H1 (cell line): ENCODE measurements around the gene CDK8. TPM values are rescaled to one million over a fixed set of nuclear protein-coding genes. Genes with fewer than 3 reads are reported as not detected.

Experiments used
- BACH1 ChIP-seq: IDR thresholded peaks from 2 replicates; pipeline ENCODE4 v1.6.1; 2012; ENCODE audit warnings: low read length, improper control_type of control experiment
- BCL11A ChIP-seq, 2 experiments: IDR thresholded peaks; one replicate each; pipeline ENCODE4 v1.6.1; 2011; ENCODE audit warnings: low read depth in 2 of 2, low read length in 2 of 2, mild to moderate bottlenecking in 2 of 2
- BRCA1 ChIP-seq: IDR thresholded peaks from 2 replicates; pipeline ENCODE4 v1.6.1; 2012; ENCODE audit warnings: low read depth, low read length, improper control_type of control experiment
- CBX5 ChIP-seq: fragments of 300-800, 300-1000 bp; sonication (generic); IDR thresholded peaks from 2 replicates; pipeline ENCODE4 v1.7.1; 2016; ENCODE audit warnings: antibody characterized with exemption, low read length, low read depth
- CBX8 ChIP-seq: fragments of 300-800, 300-1000 bp; sonication (generic); IDR thresholded peaks from 2 replicates; pipeline ENCODE4 v1.7.1; 2016; ENCODE audit warnings: low read depth, low read length, borderline replicate concordance
- CEBPB ChIP-seq: IDR thresholded peaks from 2 replicates; pipeline ENCODE4 v1.6.1; 2012; ENCODE audit warnings: low read depth, low read length
- EP300 ChIP-seq, 2 experiments: IDR thresholded peaks; 1 replicate in 1 of 2; 2 replicates in 1 of 2; pipeline ENCODE4 v1.6.1; 2011 to 2012; ENCODE audit warnings: low read depth in 2 of 2, low read length in 2 of 2, mild to moderate bottlenecking in 2 of 2, borderline replicate concordance in 1 of 2, inconsistent platforms in 1 of 2, moderate library complexity in 1 of 2
- FOSL1 ChIP-seq: IDR thresholded peaks from 2 replicates; pipeline ENCODE4 v1.6.1; 2011; ENCODE audit warnings: mild to moderate bottlenecking, low read depth, low read length, moderate library complexity; ENCODE audit not compliant: insufficient read depth
- HDAC2 ChIP-seq, 2 experiments: fragments of 300-600 bp in 1 of 2; sonication (generic) in 1 of 2; IDR thresholded peaks; 2 replicates each; pipeline ENCODE4 v1.6.1; 2011 to 2012; ENCODE audit warnings: low read depth in 2 of 2, low read length in 2 of 2, mild to moderate bottlenecking in 2 of 2, moderate library complexity in 2 of 2, borderline replicate concordance in 1 of 2, inconsistent platforms in 1 of 2
- HDAC6 ChIP-seq: IDR thresholded peaks from one replicate; pipeline ENCODE4 v1.7.1; 2012; ENCODE audit warnings: low read depth, mild to moderate bottlenecking, inconsistent platforms, low read length, moderate library complexity
- KDM1A ChIP-seq: fragments of 200-600, 300-600 bp; sonication (generic); IDR thresholded peaks from 2 replicates; pipeline ENCODE4 v1.7.1; 2016; ENCODE audit warnings: mild to moderate bottlenecking, low read length, borderline replicate concordance
- KDM4A ChIP-seq: IDR thresholded peaks from one replicate; pipeline ENCODE4 v1.7.1; 2012; ENCODE audit warnings: low read depth, mild to moderate bottlenecking, moderate library complexity, low read length, inconsistent platforms; ENCODE audit not compliant: severe bottlenecking
- PHF8 ChIP-seq: fragments of 200-600 bp; sonication (generic); conservative IDR thresholded peaks from 2 replicates; pipeline ENCODE4 v1.7.1; 2012; ENCODE audit warnings: low read depth, mild to moderate bottlenecking, inconsistent platforms, low read length, moderate library complexity
- POLR2AphosphoS5 ChIP-seq: IDR thresholded peaks from 2 replicates; pipeline ENCODE4 v1.6.1; 2011; ENCODE audit warnings: low read depth, low read length
- RXRA ChIP-seq: IDR thresholded peaks from 2 replicates; pipeline ENCODE4 v1.6.1; 2011; ENCODE audit warnings: low read depth, mild to moderate bottlenecking, low read length, moderate library complexity; ENCODE audit not compliant: insufficient read depth
- SIN3A ChIP-seq, 2 experiments: IDR thresholded peaks in 1 of 2; conservative IDR thresholded peaks in 1 of 2; 2 replicates each; pipeline ENCODE4 v1.6.1; 2011 to 2012; ENCODE audit warnings: low read length in 2 of 2, improper control_type of control experiment in 1 of 2, low read depth in 1 of 2, mild to moderate bottlenecking in 1 of 2
- SP4 ChIP-seq: IDR thresholded peaks from 2 replicates; pipeline ENCODE4 v1.6.1; 2012; ENCODE audit warnings: low read length, inconsistent platforms
- SRF ChIP-seq: IDR thresholded peaks from 2 replicates; pipeline ENCODE4 v1.6.1; 2011; ENCODE audit warnings: mild to moderate bottlenecking, low read depth, low read length, moderate library complexity
- TEAD4 ChIP-seq: IDR thresholded peaks from 2 replicates; pipeline ENCODE4 v1.6.1; 2012; ENCODE audit warnings: low read depth, low read length, inconsistent platforms, mixed read lengths
- USF2 ChIP-seq: IDR thresholded peaks from 2 replicates; pipeline ENCODE4 v1.6.1; 2011; ENCODE audit warnings: low read length, improper control_type of control experiment
- polyA plus RNA-seq, 7 experiments: library from polyadenylated mRNA; depleted of rRNA in 3 of 7; stranded (reverse) in 5 of 7; unstranded in 2 of 7; fragments of >200 nt in 5 of 7; fragments of 200-250 nt in 2 of 7; gene quantifications; 1 replicate in 5 of 7; 2 replicates in 1 of 7; 4 replicates in 1 of 7; pipeline versions ENCODE4 v1.2.1 to v1.2.3, GENCODE V29; 2011 to 2013; ENCODE audit warnings: missing spikeins in 2 of 7, mixed read lengths in 2 of 7
- total RNA-seq: library from RNA; stranded (reverse); fragmentation: NEBNext Ultra II Directional; extraction: Animal tissue kit (Norgen Biotek cat#: 25700); gene quantifications from 2 replicates; pipeline ENCODE4 v1.2.1, GENCODE V29; 2021

Gene CDK8
- total and polyA plus RNA-seq, 2 of the 8 experiments (the other 6 are each of a cell fraction or from before 2014, with no cell fraction given) = 22.1 to 25.6 TPM

DNA sequence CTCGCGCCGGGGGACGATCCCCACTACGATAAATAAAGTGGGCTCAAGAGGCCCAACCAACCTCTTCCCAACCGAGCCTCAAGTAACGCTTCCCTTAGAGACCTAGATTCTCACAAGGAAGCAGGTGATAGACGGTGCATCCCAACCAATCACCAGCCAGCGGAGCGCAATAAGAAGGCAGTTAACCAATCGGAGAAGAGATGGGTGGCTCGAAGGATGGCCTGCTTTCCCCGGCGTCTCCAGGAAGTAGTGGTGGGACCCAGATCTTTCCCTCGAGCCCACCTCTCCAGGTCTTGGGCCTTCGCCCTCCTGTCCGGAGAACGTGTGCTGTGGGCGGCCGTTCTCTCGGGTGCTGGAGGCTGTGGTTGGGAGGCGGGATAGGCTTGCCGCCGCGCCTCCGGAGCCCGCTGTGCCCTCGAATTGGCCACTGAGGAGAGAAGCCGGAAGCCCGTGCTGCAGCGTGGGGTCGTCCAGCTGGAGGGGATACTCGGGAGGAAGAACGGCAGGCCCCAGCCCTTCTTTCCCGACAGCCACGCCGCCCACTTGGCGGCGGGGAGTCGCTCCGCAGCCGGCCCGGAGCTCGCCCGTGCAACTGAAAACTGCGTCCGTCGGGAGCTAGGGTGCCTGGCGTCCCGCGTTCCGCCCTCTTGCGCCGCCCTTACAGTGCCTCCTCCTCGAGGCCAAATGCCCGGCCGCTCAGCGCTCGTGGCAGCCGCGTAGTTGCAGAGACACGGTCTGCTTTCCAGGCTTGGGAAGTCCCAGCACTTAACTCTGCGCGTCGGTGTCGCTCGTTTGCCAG lies 32.0 kb upstream of the CDK8 start, which contains the start of gene RNF6 (continued):
- TF ChIP-seq KDM4A = peak; percentile 64
- TF ChIP-seq BRCA1 = no peak
- TF ChIP-seq BACH1 = peak; percentile 43; the same call in 1 of the 2 replicates
- TF ChIP-seq HDAC6 = no peak
- no peak for TF ChIP-seq BCL11A (IDR thresholded peaks at IDR 0.05; ENCODE audit: low read depth in 2 of 2, low read length in 2 of 2)
- TF ChIP-seq SRF = peak; percentile 14; the same call in 1 of the 2 replicates
- TF ChIP-seq EP300 (IDR thresholded peaks at IDR 0.05; ENCODE audit: borderline replicate concordance in 1 of 2, low read depth in 2 of 2, low read length in 2 of 2) = no peak
- TF ChIP-seq KDM1A = no peak
- TF ChIP-seq USF2 = no peak
- TF ChIP-seq FOSL1 = no peak
- no peak for TF ChIP-seq HDAC2 (IDR thresholded peaks at IDR 0.05; ENCODE audit: borderline replicate concordance in 1 of 2, low read depth in 2 of 2, low read length in 2 of 2)
- no peak for TF ChIP-seq SP4
- no peak for TF ChIP-seq TEAD4
- peak in 1 of 2 experiments; percentile 77; a peak in 1 of 4 replicates for TF ChIP-seq SIN3A (conservative IDR thresholded peaks at IDR 0.05 in 1 of 2, IDR thresholded peaks at IDR 0.05 in 1 of 2; ENCODE audit: low read depth in 1 of 2, low read length in 2 of 2)
- TF ChIP-seq CEBPB = no peak
- no peak for TF ChIP-seq CBX5
- TF ChIP-seq CBX8 = no peak
- peak; percentile 74 for TF ChIP-seq POLR2AphosphoS5
- TF ChIP-seq PHF8 = peak; percentile 96
- TF ChIP-seq RXRA = no peak
